Fibroblast of the aortic adventitia (primary cell): ENCODE results near the gene ZNF462. TPM values are rescaled to one million over a fixed set of nuclear protein-coding genes. Genes with fewer than 3 reads are reported as not detected.

ENCODE experiments used
- DNase-seq: peaks from one replicate; pipeline ENCODE4 v3.0.0-alpha.2; 2010; ENCODE audit warnings: low read depth
- H3K4me3 ChIP-seq: 2 replicates; pipeline ENCODE4 v1.5.1; 2011; ENCODE audit warnings: low read depth, mild to moderate bottlenecking, control low read depth, low read length, moderate library complexity
- CTCF ChIP-seq: IDR thresholded peaks from 2 replicates; pipeline ENCODE4 v1.5.1; 2011; ENCODE audit warnings: mild to moderate bottlenecking, low read length, control low read depth, inconsistent platforms; ENCODE audit not compliant: insufficient read depth
- total RNA-seq: library from RNA; depleted of rRNA; stranded (reverse); fragments of >200 nt; gene quantifications from 2 replicates; pipeline ENCODE4 v1.2.3, GENCODE V29; 2012; ENCODE audit warnings: low replicate concordance

ZNF462 gene
- total RNA-seq, 1 donor, result 9.1 TPM

- no peak for TF ChIP-seq CTCF
- DNase-seq, result peak; percentile 75
- H3K4me3 ChIP-seq, result peak overlapping the region; percentile 14
Observed at GRCh38 chr9:106920701-106921283, 57.8 kb downstream of the ZNF462 start.

GRCh38 chr9:106921341-106921899 lies 58.5 kb downstream of the ZNF462 start:
- peak overlapping the region; percentile 14 for H3K4me3 ChIP-seq
- TF ChIP-seq CTCF, result no peak
- peak; percentile 89 for DNase-seq

GRCh38 chr9:106922026-106922425 lies 59.1 kb downstream of the ZNF462 start:
- TF ChIP-seq CTCF, result no peak
- peak; percentile 59 for DNase-seq
- H3K4me3 ChIP-seq, result no peak overlapping the region

GRCh38 chr9:106925392-106925791 lies 62.4 kb downstream of the ZNF462 start:
- H3K4me3 ChIP-seq, result no peak overlapping the region
- TF ChIP-seq CTCF, result no peak
- DNase-seq, result no peak

- no peak overlapping the region for H3K4me3 ChIP-seq
- peak; percentile 80 for DNase-seq
- TF ChIP-seq CTCF, result no peak
Observed at GRCh38 chr9:106927916-106928315, 65.0 kb downstream of the ZNF462 start.

- no peak for DNase-seq
- TF ChIP-seq CTCF, result no peak
- no peak overlapping the region for H3K4me3 ChIP-seq
Observed at GRCh38 chr9:106928350-106928749, 65.4 kb downstream of the ZNF462 start.
